Heart right ventricle (tissue), 16 donors: ENCODE data around the gene PGF. TPM values are rescaled to one million over a fixed set of nuclear protein-coding genes. Genes with fewer than 3 reads are reported as not detected.

ENCODE experiments used
- ATAC-seq, 8 donors: fragments of 200-7000 bp; cut with Tn5 transposase; one replicate each; pipeline ENCODE4 v1.9.1; 2020; ENCODE audit warnings: mild to moderate bottlenecking in 8 of 8, moderate library complexity in 8 of 8, moderate number of reproducible peaks in 1 of 8
- DNase-seq, 2 donors: peaks; one replicate each; pipeline ENCODE4 v3.0.0-alpha.2; 2020
- H3K27ac ChIP-seq, 10 donors: fragments of 200-600 bp; sonication (generic) in 2 of 10; one replicate each; pipeline versions ENCODE4 v1.5.0 to v1.8.0; 2020 to 2022; ENCODE audit warnings: mild to moderate bottlenecking in 3 of 10
- H3K27me3 ChIP-seq, 7 donors: fragments of 200-600 bp; one replicate each; pipeline ENCODE4 v1.8.0; 2021 to 2022; ENCODE audit warnings: mild to moderate bottlenecking in 2 of 7
- H3K36me3 ChIP-seq, 9 donors: fragments of 200-600 bp; sonication (generic) in 1 of 9; one replicate each; pipeline versions ENCODE4 v1.5.0 to v1.8.0; 2020 to 2022; ENCODE audit warnings: mild to moderate bottlenecking in 2 of 9
- H3K4me1 ChIP-seq, 9 donors: fragments of 200-600 bp; sonication (generic) in 1 of 9; one replicate each; pipeline versions ENCODE4 v1.5.0 to v1.8.0; 2020 to 2022; ENCODE audit warnings: mild to moderate bottlenecking in 4 of 9
- H3K4me3 ChIP-seq, 10 donors: fragments of 200-600 bp; sonication (generic) in 2 of 10; one replicate each; pipeline versions ENCODE4 v1.5.0 to v1.8.0; 2020 to 2022; ENCODE audit warnings: mild to moderate bottlenecking in 7 of 10, moderate library complexity in 2 of 10
- H3K9me3 ChIP-seq, 11 donors: fragments of 200-600 bp in 10 of 11; sonication (generic) in 2 of 11; one replicate each; pipeline versions ENCODE4 v1.5.0 to v1.8.0; 2013 to 2022; ENCODE audit warnings: mild to moderate bottlenecking in 2 of 11, control low read depth in 1 of 11, moderate library complexity in 1 of 11
- CTCF ChIP-seq, 9 donors: fragments of 200-600 bp; sonication (generic) in 2 of 9; IDR thresholded peaks; one replicate each; pipeline versions ENCODE4 v1.5.0 to v1.8.0; 2021 to 2022; ENCODE audit warnings: antibody characterized with exemption in 9 of 9, mild to moderate bottlenecking in 5 of 9, moderate library complexity in 1 of 9
- WGBS, 2 donors: extraction: QIAGEN DNeasy Blood & Tissue Kit; methylation state at CpG; one replicate each; pipeline ENCODE4 v1.1.7; 2013; ENCODE audit warnings: inconsistent platforms in 1 of 2; 5-methylcytosine and 5-hydroxymethylcytosine counted together
- intact Hi-C, 10 donors: fragments of 100-400 bp; cut with DNase I; formaldehyde crosslinking; loops; one replicate each; pipeline versions ENCODE4 v1.11.1 to v1.14.2; 2022
- polyA plus RNA-seq, 2 donors: library from polyadenylated mRNA; stranded (reverse); fragments of 200-250 nt; gene quantifications; one replicate each; pipeline ENCODE4 v1.2.3, GENCODE V29; 2013
- total RNA-seq, 10 donors: library from RNA; stranded (reverse); fragmentation: NEBNext Ultra II Directional in 3 of 10; extraction: Animal tissue kit (Norgen Biotek cat#: 25700) in 3 of 10; gene quantifications; one replicate each; pipeline versions ENCODE4 v1.2.1 to v1.2.4, GENCODE V29; 2021 to 2023
- donor health status: Arrhythmogenic right ventricular cardiomyopathy.
- donor health status: ischemic (EF 13 %, LVEDD 7.1; RV severe dilation, severe dysfunction).
- donor health status: healthy with polysubstance abuse.
- donor health status: DM: no; HTN: yes; CAD: no.
- donor health status: DM: no; HTN: no; CAD: no.
- donor health status: ischemic (EF 25% LVEDD 6.9; RV normal size, moderate dysfunction).
- donor health status: ischemic (EF 25% LVEDD 5.7; RV mildly dilated, moderate dysfunction).
- donor health status: healthy.
- donor health status: DM: yes; HTN: yes; CAD: no.
- donor health status: Ischemic cardiomyopathy.
- donor health status: ischemic (EF 35%, LVEDD 5.7; RV mildly dilated, moderate dysfunction).
- donor health status: nonischemic (EF 11% LVEDD 7.7; RV severe dilation, severe dysfunction).
- donor health status: DM: yes; HTN: yes; CAD: no.
- donor health status: PGD.
- donor health status: ischemic (EF 29% LVEDD 5.4; RV normal size, mild dysfunction).
- donor health status: nonischemic (EF 23%, LVEDD 6.1; RV moderate dilation, normal function).

PGF gene
- total and polyA plus RNA-seq, 12 donors: 2.1 to 22.5 (median 6.3) TPM

- H3K27ac ChIP-seq: no peak overlapping the region
- DNase-seq: no peak
- H3K4me3 ChIP-seq: no peak overlapping the region
- WGBS, 2 donors: 58 to 64% methylated on average over 10 of the region's 10 CpGs
- TF ChIP-seq CTCF (IDR thresholded peaks at IDR 0.05): no peak
- intact Hi-C loops: loop anchor here in 5 of 10 donors (5.0 to 10.0 kb wide), 4 partner anchors 157 to 394 kb away; partner anchors contain the start of gene ZC2HC1C (in 1 of the 5)
- no peak for ATAC-seq
- no peaks in the 10 kb centered on the region for H3K9me3 ChIP-seq
- peaks cover 22 to 70% (median 49%) of the 10 kb centered on the region in 9 donors for H3K4me1 ChIP-seq
- H3K36me3 ChIP-seq: peaks cover 0 to 2% (median 0%) of the 10 kb centered on the region in 9 donors
- no peaks in the 10 kb centered on the region for H3K27me3 ChIP-seq
Measured at GRCh38 chr14:74910556-74910955, 44.8 kb downstream of the PGF start.

GRCh38 chr14:74909911-74910310, 45.5 kb downstream of the PGF start:
- Histone ChIP-seq H3K27me3 (no peaks in the 10 kb centered on the region), H3K27ac (no peak overlapping the region), H3K4me3 (no peak overlapping the region), H3K9me3 (no peaks in the 10 kb centered on the region), H3K4me1 (peaks cover 22 to 71% (median 50%) of the 10 kb centered on the region in 9 donors), H3K36me3 (peaks cover 0 to 9% (median 0%) of the 10 kb centered on the region in 9 donors)
- TF ChIP-seq CTCF (IDR thresholded peaks at IDR 0.05): no peak
- ATAC-seq (no peak), DNase-seq (no peak)
- intact Hi-C loops: loop anchor here in 6 of 10 donors (5.0 to 10.0 kb wide), 6 partner anchors 48 to 395 kb away; partner anchors contain the start of gene ZC2HC1C (in 1 of the 6)
- WGBS, 2 donors: 94 to 95% methylated on average over 10 of the region's 10 CpGs

DNA sequence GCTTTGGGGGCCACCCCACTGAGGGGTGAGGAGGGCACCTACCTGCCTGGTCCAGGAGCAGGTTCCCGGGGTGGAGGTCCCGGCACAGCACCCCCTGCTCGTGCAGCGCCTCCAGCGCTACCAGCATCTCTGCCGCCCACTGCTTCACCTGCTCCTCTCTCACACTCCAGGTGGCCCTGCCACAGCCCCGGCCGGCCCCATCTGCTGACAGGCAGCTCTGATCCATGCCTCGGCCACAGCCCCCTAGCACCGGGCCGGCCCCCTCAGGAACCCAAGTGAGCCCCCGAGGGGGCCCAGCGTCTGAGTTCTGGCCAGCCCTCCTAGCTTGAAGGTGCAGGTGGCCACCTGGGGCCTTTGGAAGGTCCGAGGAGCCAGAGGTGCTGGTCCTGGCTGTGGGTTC, 45.9 kb downstream of the PGF start:
- ATAC-seq: peak in 1 of 8 donors; percentile 8
- H3K36me3 ChIP-seq: peaks cover 0 to 13% (median 0%) of the 10 kb centered on the region in 9 donors
- no peaks in the 10 kb centered on the region for H3K27me3 ChIP-seq
- no peak for DNase-seq
- no peak overlapping the region for H3K4me3 ChIP-seq
- no peak overlapping the region for H3K27ac ChIP-seq
- no peak for TF ChIP-seq CTCF (IDR thresholded peaks at IDR 0.05)
- 93 to 94% methylated on average over 14 of the region's 14 CpGs for WGBS, 2 donors
- intact Hi-C loops: loop anchor here in 1 of 10 donors (5.0 kb wide), 2 partner anchors 47 to 183 kb away; no protein-coding TSS in a partner anchor
- no peaks in the 10 kb centered on the region for H3K9me3 ChIP-seq
- peaks cover 22 to 68% (median 51%) of the 10 kb centered on the region in 9 donors for H3K4me1 ChIP-seq

DNA sequence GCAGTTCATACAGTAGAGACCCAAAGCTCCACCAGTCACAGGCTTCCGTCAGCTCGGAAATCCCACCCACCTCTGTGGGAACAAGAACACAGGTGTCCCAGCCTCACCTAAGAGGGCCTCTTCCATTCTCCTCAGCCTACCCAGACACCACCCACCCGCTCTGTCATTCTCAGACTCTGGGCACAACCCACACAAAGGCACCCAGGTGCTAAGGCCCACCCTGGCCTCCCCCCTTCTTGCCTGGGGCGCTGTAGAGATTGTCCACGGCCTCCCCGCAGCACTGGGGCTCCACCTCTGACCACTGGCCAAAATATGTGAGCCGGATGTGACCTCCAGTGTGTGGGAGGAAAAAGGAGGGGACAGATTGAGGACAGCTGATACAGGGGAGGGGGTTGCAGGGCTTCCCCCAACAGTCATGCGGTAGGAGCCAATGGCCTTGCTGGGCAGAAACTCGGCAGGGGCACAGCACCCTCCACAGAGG, 46.5 kb downstream of the PGF start:
- peak in 3 of 8 donors; percentile 3 to 15 (median 4) for ATAC-seq
- intact Hi-C loops: loop anchor here in 1 of 10 donors (5.0 kb wide), 2 partner anchors 47 to 183 kb away; no protein-coding TSS in a partner anchor
- no peak for TF ChIP-seq CTCF (IDR thresholded peaks at IDR 0.05)
- Histone ChIP-seq H3K27ac (no peak overlapping the region), H3K9me3 (no peaks in the 10 kb centered on the region), H3K4me3 (no peak overlapping the region), H3K4me1 (peaks cover 18 to 62% (median 46%) of the 10 kb centered on the region in 9 donors), H3K27me3 (no peaks in the 10 kb centered on the region), H3K36me3 (peaks cover 0 to 19% (median 6%) of the 10 kb centered on the region in 9 donors)
- no peak for DNase-seq
- WGBS, 2 donors: 62 to 70% methylated on average over 9 of the region's 9 CpGs
